Measurements from ENCODE around the gene P4HA2. TPM values are rescaled to one million over a fixed set of nuclear protein-coding genes. Genes with fewer than 3 reads are reported as not detected.

P4HA2 gene
- total RNA-seq, 3 donors from 2014 or later: 21.8 to 34.8 (median 26.2) TPM

DNA sequence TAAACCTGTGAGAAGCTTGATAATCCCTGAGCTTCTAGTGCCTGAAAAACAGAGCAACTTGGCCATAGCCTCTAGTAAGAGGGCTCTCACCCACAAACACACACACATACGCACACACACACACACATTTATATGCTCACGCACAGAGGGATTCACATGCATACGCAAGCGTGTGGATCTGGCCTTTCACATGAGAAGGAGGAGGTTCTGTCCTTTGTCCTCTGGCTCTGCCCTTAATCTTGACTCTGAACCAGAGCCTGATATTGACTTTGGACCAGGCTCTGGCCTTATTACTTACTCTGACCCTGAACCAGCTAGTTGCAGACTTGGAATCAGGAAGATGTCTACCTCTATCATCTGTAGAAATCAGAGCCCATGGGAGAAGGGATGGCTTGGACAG lies 10.0 kb upstream of the P4HA2 start:
- intact Hi-C loops (cut with DNase I; ENCODE audit: low total_unique reads): no loop called here
- no peak overlapping the region for H3K4me3 ChIP-seq
- H3K4me1 ChIP-seq: no peaks in the 10 kb centered on the region
- no peaks in the 10 kb centered on the region for H3K27me3 ChIP-seq
- no peak for DNase-seq (ENCODE audit: low spot score in 2 of 2)
- H3K9me3 ChIP-seq: no peaks in the 10 kb centered on the region
- TF ChIP-seq POLR2A (IDR thresholded peaks at IDR 0.05) (no peak), POLR2AphosphoS5 (IDR thresholded peaks at IDR 0.05) (no peak)
- TF ChIP-seq, protein P1, sequence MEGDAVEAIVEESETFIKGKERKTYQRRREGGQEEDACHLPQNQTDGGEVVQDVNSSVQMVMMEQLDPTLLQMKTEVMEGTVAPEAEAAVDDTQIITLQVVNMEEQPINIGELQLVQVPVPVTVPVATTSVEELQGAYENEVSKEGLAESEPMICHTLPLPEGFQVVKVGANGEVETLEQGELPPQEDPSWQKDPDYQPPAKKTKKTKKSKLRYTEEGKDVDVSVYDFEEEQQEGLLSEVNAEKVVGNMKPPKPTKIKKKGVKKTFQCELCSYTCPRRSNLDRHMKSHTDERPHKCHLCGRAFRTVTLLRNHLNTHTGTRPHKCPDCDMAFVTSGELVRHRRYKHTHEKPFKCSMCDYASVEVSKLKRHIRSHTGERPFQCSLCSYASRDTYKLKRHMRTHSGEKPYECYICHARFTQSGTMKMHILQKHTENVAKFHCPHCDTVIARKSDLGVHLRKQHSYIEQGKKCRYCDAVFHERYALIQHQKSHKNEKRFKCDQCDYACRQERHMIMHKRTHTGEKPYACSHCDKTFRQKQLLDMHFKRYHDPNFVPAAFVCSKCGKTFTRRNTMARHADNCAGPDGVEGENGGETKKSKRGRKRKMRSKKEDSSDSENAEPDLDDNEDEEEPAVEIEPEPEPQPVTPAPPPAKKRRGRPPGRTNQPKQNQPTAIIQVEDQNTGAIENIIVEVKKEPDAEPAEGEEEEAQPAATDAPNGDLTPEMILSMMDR (IDR thresholded peaks at IDR 0.05): no peak
- no peaks in the 10 kb centered on the region for H3K36me3 ChIP-seq
- no peak overlapping the region for H3K27ac ChIP-seq

DNA sequence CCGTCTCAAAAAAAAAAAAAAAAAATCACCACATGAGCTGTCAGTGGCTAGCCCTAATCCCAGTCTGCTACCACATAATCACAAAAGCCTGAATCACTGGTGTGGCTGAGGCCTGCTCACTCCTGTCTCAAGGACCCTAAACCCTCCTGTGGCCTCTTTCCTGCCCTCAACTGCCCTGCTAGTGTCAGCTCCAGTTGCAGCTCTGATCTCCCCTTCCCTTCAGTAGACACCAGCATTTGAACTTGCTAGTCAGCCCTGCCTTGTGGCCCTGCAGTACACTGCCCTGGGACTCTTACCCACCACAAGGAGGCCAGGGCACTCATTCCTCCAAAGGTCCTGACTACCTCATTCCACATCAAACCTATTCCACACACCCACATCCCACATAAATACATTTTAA lies 9.5 kb upstream of the P4HA2 start:
- no peaks in the 10 kb centered on the region for H3K4me1 ChIP-seq
- H3K27ac ChIP-seq: no peak overlapping the region
- no peaks in the 10 kb centered on the region for H3K9me3 ChIP-seq
- TF ChIP-seq POLR2AphosphoS5 (IDR thresholded peaks at IDR 0.05) (no peak), POLR2A (IDR thresholded peaks at IDR 0.05) (no peak)
- TF ChIP-seq, protein P1 (IDR thresholded peaks at IDR 0.05): no peak
- H3K36me3 ChIP-seq: no peaks in the 10 kb centered on the region
- H3K4me3 ChIP-seq: no peak overlapping the region
- intact Hi-C loops (cut with DNase I; ENCODE audit: low total_unique reads): no loop called here
- no peaks in the 10 kb centered on the region for H3K27me3 ChIP-seq
- DNase-seq (ENCODE audit: low spot score in 2 of 2): no peak

GRCh38 chr5:132235340-132235739 lies 7.7 kb upstream of the P4HA2 start:
- Histone ChIP-seq H3K4me3 (no peak overlapping the region), H3K27ac (no peak overlapping the region), H3K36me3 (no peaks in the 10 kb centered on the region), H3K9me3 (no peaks in the 10 kb centered on the region), H3K27me3 (no peaks in the 10 kb centered on the region), H3K4me1 (no peaks in the 10 kb centered on the region)
- no peak for TF ChIP-seq POLR2A (IDR thresholded peaks at IDR 0.05)
- TF ChIP-seq, protein P1 (IDR thresholded peaks at IDR 0.05): no peak
- TF ChIP-seq POLR2AphosphoS5 (IDR thresholded peaks at IDR 0.05): no peak
- DNase-seq (ENCODE audit: low spot score in 2 of 2): peak in 1 of 2 donors; percentile 3
- intact Hi-C loops (cut with DNase I; ENCODE audit: low total_unique reads): no loop called here

DNA sequence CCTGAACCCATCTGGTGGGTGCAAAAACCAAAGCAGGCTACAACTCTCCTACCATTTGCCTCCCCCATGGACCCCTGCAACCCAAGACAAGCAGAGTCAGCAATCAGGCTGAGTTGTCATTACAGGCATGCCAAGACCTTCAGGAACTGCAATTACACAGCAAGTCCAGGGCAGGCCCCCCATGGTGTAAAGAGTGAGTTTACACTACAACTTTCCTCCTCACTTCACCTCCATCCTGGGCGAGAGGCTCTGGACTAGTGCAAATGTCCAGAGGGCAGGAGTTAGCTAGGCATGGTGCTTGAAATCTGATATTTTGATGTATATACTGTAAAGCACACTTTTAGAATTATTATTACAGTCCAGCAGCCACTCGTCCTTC lies 7.0 kb upstream of the P4HA2 start:
- Histone ChIP-seq H3K27ac (no peak overlapping the region), H3K9me3 (no peaks in the 10 kb centered on the region), H3K4me1 (no peaks in the 10 kb centered on the region), H3K36me3 (no peaks in the 10 kb centered on the region), H3K27me3 (no peaks in the 10 kb centered on the region), H3K4me3 (no peak overlapping the region)
- intact Hi-C loops (cut with DNase I; ENCODE audit: low total_unique reads): no loop called here
- DNase-seq (ENCODE audit: low spot score in 2 of 2): no peak
- TF ChIP-seq POLR2AphosphoS5 (IDR thresholded peaks at IDR 0.05): no peak
- no peak for TF ChIP-seq POLR2A (IDR thresholded peaks at IDR 0.05)
- TF ChIP-seq, protein P1 (IDR thresholded peaks at IDR 0.05): no peak

- Histone ChIP-seq H3K4me3 (no peak overlapping the region), H3K9me3 (no peaks in the 10 kb centered on the region), H3K4me1 (no peaks in the 10 kb centered on the region), H3K27ac (no peak overlapping the region), H3K36me3 (no peaks in the 10 kb centered on the region), H3K27me3 (no peaks in the 10 kb centered on the region)
- DNase-seq (ENCODE audit: low spot score in 2 of 2): no peak
- intact Hi-C loops (cut with DNase I; ENCODE audit: low total_unique reads): no loop called here
- TF ChIP-seq POLR2A (IDR thresholded peaks at IDR 0.05): no peak
- TF ChIP-seq, protein P1 (IDR thresholded peaks at IDR 0.05): no peak
- TF ChIP-seq POLR2AphosphoS5 (IDR thresholded peaks at IDR 0.05): no peak
These were observed 6.4 kb upstream of the P4HA2 start for GRCh38 chr5:132233811-132234683.
